GM12874 (cell line): Measurements from ENCODE around the gene TMEM151B.

ENCODE experiments used
- CTCF ChIP-seq: IDR thresholded peaks from 2 replicates; pipeline ENCODE4 v1.5.1; 2011; ENCODE audit warnings: low read depth, mild to moderate bottlenecking, control low read depth, low read length, moderate library complexity; ENCODE audit not compliant: insufficient read depth

TMEM151B gene

DNA sequence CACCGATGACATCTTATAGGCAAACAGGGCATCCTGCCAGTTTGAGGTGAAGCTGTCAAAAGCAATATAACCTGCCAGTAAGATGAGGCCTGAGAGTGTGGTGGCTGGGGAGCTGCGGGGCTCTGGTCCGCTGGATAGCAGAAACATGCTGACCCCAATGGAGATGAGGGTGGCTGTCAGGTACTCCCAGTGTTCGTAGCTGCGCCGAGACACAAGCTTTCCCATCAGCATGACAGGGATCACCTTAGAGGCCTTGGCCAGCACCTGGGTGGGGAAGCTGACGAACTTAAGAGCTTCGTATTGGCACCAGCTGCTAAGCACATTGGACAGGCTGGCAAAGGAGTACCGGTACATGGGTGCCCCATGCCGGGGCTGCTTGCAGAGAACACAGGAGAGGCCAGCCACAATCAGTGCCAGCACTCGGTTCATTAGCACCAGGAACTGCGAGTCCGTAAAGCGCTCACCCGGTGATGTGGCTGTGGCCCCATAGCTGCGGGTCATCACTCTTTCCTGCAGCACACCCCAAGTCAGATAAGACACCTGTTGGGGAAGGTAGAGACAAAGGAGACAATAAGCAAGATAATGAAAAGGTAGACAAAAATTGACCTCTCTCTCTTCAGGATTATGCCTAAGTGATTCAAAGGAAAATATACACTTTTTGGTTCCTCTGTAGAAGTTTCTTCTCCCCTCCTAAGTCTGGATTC is 15.0 kb upstream of the TMEM151B start:
- no peak for TF ChIP-seq CTCF

DNA sequence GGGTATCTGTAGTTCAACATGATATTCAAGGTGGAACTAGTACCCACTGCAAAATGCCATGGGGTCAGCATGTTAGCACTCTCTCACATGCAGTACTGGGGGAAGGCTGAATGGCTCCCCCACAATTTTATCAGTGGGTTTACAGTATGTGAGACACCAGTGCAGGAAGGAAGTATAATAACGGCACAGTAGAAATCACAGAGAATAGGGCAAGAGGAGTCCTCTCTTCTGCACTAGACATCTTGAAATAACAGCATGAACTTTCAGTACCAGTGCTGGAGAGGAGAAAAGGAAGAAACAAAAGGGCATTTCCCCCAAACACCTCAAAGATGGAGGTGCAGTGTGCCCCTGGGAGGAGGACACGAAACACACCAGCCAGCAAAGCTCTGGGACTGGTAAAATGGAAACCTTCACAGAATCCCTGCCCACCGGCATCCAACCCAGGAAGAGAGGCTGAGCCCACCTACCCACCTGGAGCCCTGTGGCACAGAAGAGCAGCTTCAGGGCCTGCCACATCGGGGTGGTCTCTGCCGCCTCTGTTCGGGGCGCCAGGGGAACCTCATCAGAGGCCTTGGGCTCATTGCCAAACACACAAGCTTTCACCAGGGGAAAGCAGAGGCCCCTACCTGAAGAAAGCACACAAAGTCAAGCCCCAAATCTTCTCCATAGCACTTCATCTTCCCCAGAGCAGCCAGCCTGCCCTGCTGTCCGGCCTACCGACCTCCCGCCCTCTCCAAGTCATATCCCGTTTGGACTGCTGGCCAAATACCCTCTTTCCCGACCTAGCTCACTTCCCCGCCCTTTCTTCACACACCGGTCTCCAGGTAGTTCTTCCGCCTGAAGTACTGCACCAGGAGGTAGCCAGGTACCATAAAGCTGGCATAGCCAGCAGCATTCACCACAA is 14.1 kb upstream of the TMEM151B start:
- TF ChIP-seq CTCF, result no peak

DNA sequence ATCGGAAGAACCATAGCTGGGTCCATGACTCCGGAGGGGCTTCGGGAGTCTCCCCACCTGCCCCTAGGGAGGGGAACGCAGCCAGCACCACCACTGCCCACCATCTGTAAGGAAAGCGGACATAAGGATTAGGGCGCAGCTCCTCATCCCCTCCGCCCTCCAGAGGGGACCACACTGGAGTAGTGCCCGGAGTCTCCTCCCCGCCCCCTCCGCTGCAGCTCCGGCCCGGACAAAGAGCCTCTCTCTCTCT is 13.6 kb upstream of the TMEM151B start:
- TF ChIP-seq CTCF, result no peak

- peak; percentile 76 for TF ChIP-seq CTCF
These were observed 13.1 kb upstream of the TMEM151B start, which contains the start of gene SLC35B2 for GRCh38 chr6:44257025-44257752. Gene SLC35B2 (minus strand): TSS chr6:44257528. CDS start chr6:44257410, 118 bp downstream.

DNA sequence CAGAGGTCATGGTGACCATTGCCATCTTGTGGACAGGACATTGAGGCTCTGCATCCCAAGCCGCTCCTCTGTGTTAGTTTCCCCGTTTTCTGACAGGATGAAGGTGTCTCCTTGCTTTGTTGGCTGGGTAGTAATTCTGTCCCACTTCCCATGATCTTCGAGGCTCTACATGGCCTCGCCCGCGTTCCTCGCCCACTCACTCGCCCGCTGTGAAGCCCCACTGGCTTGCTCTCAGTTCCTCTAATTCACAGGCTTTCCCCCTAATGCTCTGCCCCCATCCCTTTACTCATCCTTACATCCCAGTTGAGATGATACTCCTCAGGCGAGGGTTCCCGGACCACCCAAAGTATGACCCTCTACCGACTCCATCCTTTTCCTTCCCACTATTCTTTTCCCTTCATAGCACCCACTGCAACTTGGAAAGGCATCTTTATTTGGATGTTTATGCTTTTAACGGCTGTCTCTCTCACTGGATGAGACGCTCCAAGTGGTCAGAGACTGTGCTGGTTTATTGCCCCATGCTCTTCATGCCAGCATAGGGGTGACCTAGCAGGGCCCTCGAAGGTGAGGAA is 12.4 kb upstream of the TMEM151B start:
- no peak for TF ChIP-seq CTCF

- no peak for TF ChIP-seq CTCF
These were observed 11.9 kb upstream of the TMEM151B start for GRCh38 chr6:44258325-44258863.
